Neural cell (in vitro differentiated cells): ENCODE results near the gene OGFOD3. TPM values are rescaled to one million over a fixed set of nuclear protein-coding genes. Genes with fewer than 3 reads are reported as not detected.

Source experiments
- H2AFZ ChIP-seq: fragments of 200-600, 300-800 bp; sonication (generic), shearing (Covaris generic); 2 replicates; pipeline ENCODE4 v1.6.0; 2014; ENCODE audit warnings: low read depth, mild to moderate bottlenecking, antibody characterized with exemption, low read length, moderate library complexity
- H3F3A ChIP-seq: fragments of 200-600 bp; shearing (Covaris generic); 2 replicates; pipeline ENCODE4 v1.6.1; 2016; ENCODE audit warnings: mild to moderate bottlenecking, moderate library complexity, mixed read lengths, antibody characterized with exemption, low read length; ENCODE audit not compliant: insufficient read depth, poor library complexity, severe bottlenecking
- H3K27ac ChIP-seq: fragments of 200-600, 300-800 bp; sonication (generic), shearing (Covaris generic); 2 replicates; pipeline ENCODE4 v1.5.1; 2014; ENCODE audit warnings: mild to moderate bottlenecking, low read length, moderate library complexity
- H3K27me3 ChIP-seq: fragments of 300-800, 200-600 bp; sonication (generic), shearing (Covaris generic); 2 replicates; pipeline ENCODE4 v1.6.0; 2014; ENCODE audit warnings: mild to moderate bottlenecking, low read depth, low read length, moderate library complexity; ENCODE audit not compliant: insufficient read depth
- H3K36me3 ChIP-seq: fragments of 300-800, 200-600 bp; sonication (generic), shearing (Covaris generic); 2 replicates; pipeline ENCODE4 v1.5.1; 2014; ENCODE audit warnings: mild to moderate bottlenecking, antibody characterized with exemption, low read length, moderate library complexity; ENCODE audit not compliant: insufficient read depth
- H3K4me2 ChIP-seq: fragments of 300-800, 200-600 bp; sonication (generic), shearing (Covaris generic); 2 replicates; pipeline ENCODE4 v1.6.0; 2014; ENCODE audit warnings: mild to moderate bottlenecking, low read length
- H3K4me3 ChIP-seq: fragments of 300-800, 200-600 bp; sonication (generic), shearing (Covaris generic); 2 replicates; pipeline ENCODE4 v1.5.1; 2014; ENCODE audit warnings: mild to moderate bottlenecking, low read length, moderate library complexity
- H3K79me2 ChIP-seq: fragments of 200-600 bp; shearing (Covaris generic); replicated peaks from 2 replicates; pipeline ENCODE4 v1.6.0; 2014; ENCODE audit warnings: mild to moderate bottlenecking, low read length, moderate library complexity; ENCODE audit not compliant: insufficient read depth
- H3K9ac ChIP-seq: fragments of 300-800, 200-600 bp; sonication (generic), shearing (Covaris generic); 2 replicates; pipeline ENCODE4 v1.6.1; 2016; ENCODE audit warnings: mild to moderate bottlenecking, low read length, mixed read lengths
- H3K9me2 ChIP-seq: fragments of 200-600 bp; shearing (Covaris generic); 2 replicates; pipeline ENCODE4 v1.6.1; 2016; ENCODE audit warnings: mild to moderate bottlenecking, low read length, mixed read lengths; ENCODE audit not compliant: insufficient read depth
- H3K9me3 ChIP-seq: fragments of 200-600, 300-800 bp; sonication (generic), shearing (Covaris generic); 2 replicates; pipeline ENCODE4 v1.6.1; 2016; ENCODE audit warnings: mild to moderate bottlenecking, mixed run types, low read length, moderate library complexity, mixed read lengths
- H4K20me1 ChIP-seq: fragments of 200-600 bp; shearing (Covaris generic); 2 replicates; pipeline ENCODE4 v1.6.1; 2016; ENCODE audit warnings: mild to moderate bottlenecking, mixed run types; ENCODE audit not compliant: insufficient read depth
- CTCF ChIP-seq: fragments of 450-650 bp; IDR thresholded peaks from 2 replicates; pipeline ENCODE4 v1.5.1; 2014; ENCODE audit warnings: antibody characterized with exemption, mild to moderate bottlenecking, moderate library complexity; ENCODE audit not compliant: poor library complexity, severe bottlenecking
- EP300 ChIP-seq: fragments of 450-650 bp; conservative IDR thresholded peaks from 2 replicates; pipeline ENCODE4 v1.6.1; 2014; ENCODE audit warnings: antibody characterized with exemption, mild to moderate bottlenecking, moderate library complexity; ENCODE audit not compliant: poor library complexity, severe bottlenecking
- EZH2 ChIP-seq: fragments of 200-600, 300-800 bp; shearing (Covaris generic), sonication (generic); IDR thresholded peaks from 2 replicates; pipeline ENCODE4 v1.6.1; 2014; ENCODE audit warnings: antibody characterized with exemption, low read length, borderline replicate concordance, mild to moderate bottlenecking; ENCODE audit not compliant: insufficient read depth, poor library complexity, severe bottlenecking
- MXI1 ChIP-seq: fragments of 450-650 bp; conservative IDR thresholded peaks from 2 replicates; pipeline ENCODE4 v1.6.1; 2014; ENCODE audit warnings: antibody characterized with exemption, mild to moderate bottlenecking; ENCODE audit not compliant: poor library complexity, severe bottlenecking
- POLR2AphosphoS5 ChIP-seq: IDR thresholded peaks from 2 replicates; pipeline ENCODE4 v1.6.1; 2012
- RAD21 ChIP-seq: fragments of 450-650 bp; conservative IDR thresholded peaks from 2 replicates; pipeline ENCODE4 v1.6.1; 2014; ENCODE audit warnings: antibody characterized with exemption, mild to moderate bottlenecking, moderate library complexity
- REST ChIP-seq: IDR thresholded peaks from 2 replicates; pipeline ENCODE4 v1.6.1; 2012; ENCODE audit warnings: borderline replicate concordance
- SMC3 ChIP-seq: fragments of 450-650 bp; conservative IDR thresholded peaks from 2 replicates; pipeline ENCODE4 v1.6.1; 2014; ENCODE audit warnings: antibody characterized with exemption, mild to moderate bottlenecking, moderate library complexity; ENCODE audit not compliant: poor library complexity
- TAF1 ChIP-seq: IDR thresholded peaks from 2 replicates; pipeline ENCODE4 v1.6.1; 2012; ENCODE audit warnings: low read depth
- polyA plus RNA-seq: library from polyadenylated mRNA; depleted of rRNA; stranded (reverse); fragments of >200 nt; gene quantifications from 2 replicates; pipeline ENCODE4 v1.2.3, GENCODE V29; 2014

OGFOD3 gene
- polyA plus RNA-seq, 1 donor from 2014 or later: 22.6 TPM

- Histone ChIP-seq H4K20me1 (no peaks in the 10 kb centered on the region), H3K9me2 (no peaks in the 10 kb centered on the region), H2AFZ (no peak overlapping the region), H3K4me2 (no peak overlapping the region), H3K27me3 (no peaks in the 10 kb centered on the region), H3K27ac (no peak overlapping the region), H3K9me3 (no peaks in the 10 kb centered on the region), H3K9ac (no peak overlapping the region), H3F3A (no peaks in the 10 kb centered on the region), H3K79me2 (no peaks in the 10 kb centered on the region), H3K36me3 (no peaks in the 10 kb centered on the region), H3K4me3 (no peak overlapping the region)
- TF ChIP-seq EP300: no peak
- no peak for TF ChIP-seq MXI1
- TF ChIP-seq RAD21: no peak
- TF ChIP-seq TAF1: no peak
- TF ChIP-seq REST: no peak
- no peak for TF ChIP-seq EZH2
- no peak for TF ChIP-seq CTCF
- no peak for TF ChIP-seq SMC3
- TF ChIP-seq POLR2AphosphoS5: no peak
Observed at GRCh38 chr17:82435601-82436583, 17.5 kb upstream of the OGFOD3 start.

GRCh38 chr17:82435103-82435502 is 16.7 kb upstream of the OGFOD3 start:
- no peak overlapping the region for H3K27ac ChIP-seq
- H3K9ac ChIP-seq: no peak overlapping the region

More at GRCh38 chr17:82435103-82435502, 16.7 kb upstream of the OGFOD3 start:
- Histone ChIP-seq H2AFZ (no peak overlapping the region), H3K79me2 (no peaks in the 10 kb centered on the region), H3F3A (no peaks in the 10 kb centered on the region), H3K4me3 (no peak overlapping the region), H3K9me3 (no peaks in the 10 kb centered on the region), H3K36me3 (no peaks in the 10 kb centered on the region), H4K20me1 (no peaks in the 10 kb centered on the region), H3K4me2 (no peak overlapping the region), H3K9me2 (no peaks in the 10 kb centered on the region), H3K27me3 (no peaks in the 10 kb centered on the region)
- TF ChIP-seq SMC3 (no peak), REST (no peak), EZH2 (no peak), MXI1 (no peak), RAD21 (no peak), POLR2AphosphoS5 (no peak), TAF1 (no peak), EP300 (no peak)
